HepG2 (cell line): Measurements from ENCODE around the gene AGAP3. TPM values are rescaled to one million over a fixed set of nuclear protein-coding genes. Genes with fewer than 3 reads are reported as not detected.
A peak's percentile ranks its signal among the peaks of the same experiment; 100 is the strongest.

Experiments
- ATAC-seq: fragments of 200-7000 bp; cut with Tn5 transposase; 3 replicates; pipeline ENCODE4 v1.9.1; 2020; ENCODE audit warnings: mild to moderate bottlenecking, moderate library complexity
- BruUV-seq: library from RNA; stranded (reverse); fragments of 400-500 nt; replicated peaks from 2 replicates; lab custom pipeline; 2021; lab: Mats Ljungman, UMichigan
- CTCF ChIA-PET: fragments of 300-600 bp; formaldehyde crosslinking; extraction: SDS; loops from one replicate; lab custom pipeline; 2021; ENCODE audit warnings: low total read pairs, inconsistent platforms, low intra/inter-chr PET ratio; lab: Yijun Ruan, JAX
- POLR2A ChIA-PET: fragments of 350-600 bp; sonication (Branson Sonifier 250); formaldehyde crosslinking; loops from one replicate; lab custom pipeline; 2020; ENCODE audit warnings: antibody characterized with exemption, inconsistent platforms; lab: Yijun Ruan, JAX
- DNase-seq: peaks from one replicate; pipeline ENCODE4 v3.0.0-alpha.2; 2015; ENCODE audit warnings: low spot score
- FAIRE-seq: peaks from 3 replicates; lab custom pipeline; 2011; peaks lifted over from hg19 to GRCh38; lab: Jason Lieb, UNC
- H2AFZ ChIP-seq: one replicate; pipeline ENCODE4 v1.6.1; 2011; ENCODE audit warnings: low read length, inconsistent platforms
- H3K27ac ChIP-seq: fragments of 300-600 bp; 3 replicates; pipeline ENCODE4 v1.8.0; 2011; ENCODE audit warnings: mixed run types, mild to moderate bottlenecking, mixed read lengths, low read length, inconsistent platforms; ENCODE audit not compliant: insufficient read depth; ENCODE audit errors: extremely low read length
- H3K27me3 ChIP-seq, 2 experiments: fragments of 200-600 bp in 1 of 2; 2 replicates in 1 of 2; 3 replicates in 1 of 2; pipeline versions ENCODE4 v1.6.0 to v1.8.0; 2011; ENCODE audit warnings: low read length in 2 of 2, mild to moderate bottlenecking in 2 of 2, moderate library complexity in 2 of 2, inconsistent platforms in 1 of 2; ENCODE audit not compliant: insufficient read depth in 2 of 2, control insufficient read depth in 1 of 2
- H3K36me3 ChIP-seq, 2 experiments: fragments of 200-600 bp in 1 of 2; replicated peaks in 1 of 2; 2 replicates in 1 of 2; 3 replicates in 1 of 2; pipeline versions ENCODE4 v1.5.1 to v1.8.0; 2011; ENCODE audit warnings: low read length in 2 of 2, inconsistent platforms in 1 of 2; ENCODE audit not compliant: insufficient read depth in 2 of 2, control insufficient read depth in 1 of 2
- H3K4me1 ChIP-seq: 2 replicates; pipeline ENCODE4 v1.5.1; 2012; ENCODE audit warnings: low read length, inconsistent platforms; ENCODE audit not compliant: insufficient read depth
- H3K4me2 ChIP-seq: 2 replicates; pipeline ENCODE4 v1.6.0; 2011; ENCODE audit warnings: low read depth, low read length, inconsistent platforms
- H3K4me3 ChIP-seq, 3 experiments: fragments of 200-600 bp in 1 of 3; sonication (generic), shearing (Covaris generic) in 1 of 3; replicated peaks in 1 of 3; 2 replicates each; pipeline ENCODE4 v1.5.1; 2011 to 2016; ENCODE audit warnings: low read length in 3 of 3, inconsistent platforms in 2 of 3, low read depth in 2 of 3, mild to moderate bottlenecking in 2 of 3, control low read depth in 1 of 3, mixed read lengths in 1 of 3; ENCODE audit not compliant: insufficient read depth in 1 of 3
- H3K79me2 ChIP-seq: one replicate; pipeline ENCODE4 v1.6.1; 2011; ENCODE audit warnings: low read length, inconsistent platforms; ENCODE audit not compliant: insufficient read depth
- H3K9ac ChIP-seq: 2 replicates; pipeline ENCODE4 v1.6.0; 2011; ENCODE audit warnings: mild to moderate bottlenecking, low read depth, low read length, inconsistent platforms; ENCODE audit not compliant: insufficient read depth
- H3K9me3 ChIP-seq: 2 replicates; pipeline ENCODE4 v1.5.1; 2012; ENCODE audit warnings: mild to moderate bottlenecking, low read length
- H4K20me1 ChIP-seq: 2 replicates; pipeline ENCODE4 v1.6.0; 2011; ENCODE audit warnings: inconsistent platforms, mild to moderate bottlenecking, low read length, moderate library complexity; ENCODE audit not compliant: insufficient read depth
- AKAP8 ChIP-seq: sonication (generic); formaldehyde crosslinking; IDR thresholded peaks from 2 replicates; pipeline ENCODE4 v1.5.1; 2020; ENCODE audit warnings: mild to moderate bottlenecking, missing genetic modification reagents
- CEBPB ChIP-seq: IDR thresholded peaks from 2 replicates; pipeline ENCODE4 v1.6.1; 2011; ENCODE audit warnings: low read depth, low read length, improper control_type of control experiment, borderline replicate concordance
- FOXJ3 ChIP-seq: sonication (generic); formaldehyde crosslinking; IDR thresholded peaks from 2 replicates; pipeline ENCODE4 v1.4.0; 2020; ENCODE audit warnings: missing genetic modification reagents, mild to moderate bottlenecking, borderline replicate concordance
- GFI1 ChIP-seq: sonication (generic); formaldehyde crosslinking; IDR thresholded peaks from 2 replicates; pipeline ENCODE4 v1.5.0; 2020; ENCODE audit warnings: missing genetic modification reagents, mild to moderate bottlenecking, borderline replicate concordance
- HNRNPUL1 ChIP-seq: fragments of 200-400 bp; formaldehyde crosslinking; IDR thresholded peaks from 2 replicates; pipeline ENCODE4 v1.6.1; 2017; ENCODE audit warnings: low read depth, mild to moderate bottlenecking, low read length, moderate library complexity
- IKZF4 ChIP-seq: sonication (generic); formaldehyde crosslinking; IDR thresholded peaks from 2 replicates; pipeline ENCODE4 v1.5.1; 2020; ENCODE audit warnings: borderline replicate concordance, mild to moderate bottlenecking, low read depth, missing genetic modification reagents; ENCODE audit errors: not compliant biosample characterization
- MLLT10 ChIP-seq: sonication (generic); formaldehyde crosslinking; IDR thresholded peaks from 2 replicates; pipeline ENCODE4 v1.4.0; 2020; ENCODE audit warnings: missing genetic modification reagents
- NCOR1 ChIP-seq: fragments of 200-600 bp; sonication (generic); IDR thresholded peaks from 2 replicates; pipeline ENCODE4 v1.7.0; 2017; ENCODE audit warnings: antibody characterized with exemption, low read length, borderline replicate concordance
- RBM22 ChIP-seq: fragments of 200-400 bp; formaldehyde crosslinking; optimal IDR thresholded peaks from 2 replicates; pipeline ENCODE3; 2017; ENCODE audit warnings: mild to moderate bottlenecking, low read length, moderate library complexity
- SP2 ChIP-seq: sonication (generic); formaldehyde crosslinking; IDR thresholded peaks from 2 replicates; pipeline ENCODE4 v1.5.1; 2020; ENCODE audit warnings: mild to moderate bottlenecking, missing genetic modification reagents
- TARDBP ChIP-seq: sonication (generic); formaldehyde crosslinking; IDR thresholded peaks from 2 replicates; pipeline ENCODE4 v1.8.0; 2022; ENCODE audit warnings: mild to moderate bottlenecking, missing genetic modification reagents
- ZBTB7B ChIP-seq: sonication (generic); formaldehyde crosslinking; IDR thresholded peaks from 2 replicates; pipeline ENCODE4 v1.4.0; 2020; ENCODE audit warnings: missing genetic modification reagents
- ZKSCAN5 ChIP-seq: sonication (generic); formaldehyde crosslinking; IDR thresholded peaks from 2 replicates; pipeline ENCODE4 v1.5.1; 2020; ENCODE audit warnings: mild to moderate bottlenecking, missing genetic modification reagents
- ZNF343 ChIP-seq: sonication (generic); formaldehyde crosslinking; IDR thresholded peaks from 2 replicates; pipeline ENCODE4 v1.4.0; 2020; ENCODE audit warnings: mild to moderate bottlenecking, missing genetic modification reagents
- ZNF563 ChIP-seq: sonication (generic); formaldehyde crosslinking; IDR thresholded peaks from 2 replicates; pipeline ENCODE4 v1.8.0; 2022; ENCODE audit warnings: mild to moderate bottlenecking, moderate library complexity, missing genetic modification reagents
- ZNF839 ChIP-seq: sonication (generic); formaldehyde crosslinking; IDR thresholded peaks from 2 replicates; pipeline ENCODE4 v1.4.0; 2020; ENCODE audit warnings: missing genetic modification reagents, mild to moderate bottlenecking, borderline replicate concordance
- WGBS: methylation state at CpG from one replicate; pipeline ENCODE4 v1.1.6; 2017; ENCODE audit warnings: low lambda C conversion rate; 5-methylcytosine and 5-hydroxymethylcytosine counted together
- in situ Hi-C: cut with HindIII; loops from 2 replicates; pipeline ENCODE4 v1.10.0; 2017; ENCODE audit warnings: low pct_unique_long_range_greater_than_20kb; ENCODE audit not compliant: extremely low pct_ligation_motif_present
- intact Hi-C: fragments of 100-400 bp; cut with micrococcal nuclease; formaldehyde crosslinking; loops from one replicate; pipeline ENCODE4 v1.10.0; 2022; ENCODE audit not compliant: unreplicated experiment
- polyA plus RNA-seq, 8 experiments: library from polyadenylated mRNA; depleted of rRNA in 3 of 8; stranded (reverse) in 7 of 8; unstranded in 1 of 8; fragments of >200 nt; fragmentation: Illumina TruSeq in 4 of 8; extraction: Trizol in 4 of 8; gene quantifications; 2 replicates each; pipeline versions ENCODE4 v1.2.1 to v1.2.3, GENCODE V29; 2011 to 2016; ENCODE audit warnings: low read depth in 4 of 8, missing spikeins in 1 of 8, mixed read lengths in 1 of 8; ENCODE audit not compliant: insufficient read depth in 1 of 8
- total RNA-seq, 5 experiments: library from RNA; depleted of rRNA; stranded (reverse); fragments of >200 nt; fragmentation: Illumina TruSeq; extraction: Trizol; gene quantifications; 2 replicates each; pipeline ENCODE4 v1.2.3, GENCODE V29; 2016; ENCODE audit warnings: low read depth in 1 of 5
- TF ChIP-seq, protein P1 (sequence below): sonication (generic); formaldehyde crosslinking; IDR thresholded peaks from 2 replicates; pipeline ENCODE4 v1.5.0; 2020; ENCODE audit warnings: missing genetic modification reagents
- TF ChIP-seq, protein P2 (sequence below): sonication (generic); formaldehyde crosslinking; IDR thresholded peaks from 2 replicates; pipeline ENCODE4 v1.4.0; 2020; ENCODE audit warnings: low read depth, mild to moderate bottlenecking, missing genetic modification reagents
- TF ChIP-seq, protein P3 (sequence below): sonication (generic); formaldehyde crosslinking; IDR thresholded peaks from 2 replicates; pipeline ENCODE4 v1.8.0; 2022; ENCODE audit warnings: missing genetic modification reagents, mild to moderate bottlenecking, borderline replicate concordance
- TF ChIP-seq, protein P4 (sequence below): IDR thresholded peaks from 2 replicates; pipeline ENCODE4 v1.6.1; 2016

Gene AGAP3
- total and polyA plus RNA-seq, 2 of the 13 experiments (the other 11 are each of a cell fraction or from before 2014, with no cell fraction given): 31.3 to 61.4 TPM

DNA sequence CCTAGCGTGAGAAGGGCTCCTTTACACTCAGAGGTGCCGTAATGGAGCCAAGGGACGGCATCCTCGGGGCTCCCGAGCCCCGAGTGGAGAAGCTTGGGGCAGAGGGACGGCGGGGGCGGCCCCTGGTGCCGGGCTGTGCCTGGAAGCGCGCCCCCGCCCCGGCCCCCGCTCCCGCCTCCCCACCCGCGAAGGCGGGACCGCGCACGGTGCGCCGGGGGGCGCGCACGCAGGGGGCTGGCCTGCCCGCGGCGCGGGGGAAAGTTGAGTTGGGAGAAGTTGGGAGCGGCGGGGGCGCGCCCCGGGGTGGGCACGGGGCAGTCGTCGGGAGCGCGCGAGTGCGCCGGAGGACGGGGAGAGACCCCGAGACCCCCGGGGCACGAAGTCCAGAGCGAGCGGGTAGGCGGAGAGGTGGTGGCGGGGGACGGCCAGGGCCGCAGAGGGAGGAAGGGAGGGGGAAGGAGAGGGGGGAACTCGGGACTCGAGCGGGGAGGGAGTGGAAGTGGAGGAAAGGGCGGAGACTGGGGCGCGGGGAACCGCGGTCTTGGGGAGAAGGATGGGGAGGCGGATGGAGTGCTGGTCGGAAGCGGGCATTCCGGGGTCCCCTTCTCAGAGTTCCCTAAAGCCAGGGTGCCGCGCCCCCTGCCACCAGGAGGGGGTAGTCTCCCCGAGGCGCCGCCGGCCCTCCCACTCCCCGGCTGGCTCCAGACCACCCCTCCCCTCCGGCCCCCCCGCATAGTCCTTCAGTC is 26.7 kb upstream of the AGAP3 start, which contains the start of gene SLC4A2:
TSS of gene SLC4A2 (plus strand) at position 223 of the 746 bp plus-strand sequence. CDS start 2,399 bp downstream, outside the sequence.
- DNase-seq: peak; percentile 50
- peak within 1 kb of the TSS; percentile 69 to 92 (median 90) for H3K4me3 ChIP-seq
- POLR2A ChIA-PET: interaction anchor here (1.2 to 2.0 kb wide), 5 partner anchors 17 to 26 kb away, joined by 3 to 8 read pairs (median 6); partner anchors contain the start of genes AGAP3, FASTK and TMUB1
- peak within 1 kb of the TSS; percentile 98 for H3K4me2 ChIP-seq
- H3K4me1 ChIP-seq: peaks cover 51% of the 10 kb centered on the region
- no peak within 1 kb of the TSS for H2AFZ ChIP-seq
- H3K27ac ChIP-seq: peak within 1 kb of the TSS; percentile 86
- CTCF ChIA-PET: interaction anchor here (0.8 kb wide), 1 partner anchor 51 kb away, joined by 3 read pairs; no protein-coding TSS in a partner anchor
- intact Hi-C loops: loop anchor here (2.0 kb wide), 2 partner anchors 27 to 51 kb away; partner anchors contain the start of gene AGAP3
- H3K9me3 ChIP-seq: no peaks in the 10 kb centered on the region
- BruUV-seq: no TSS peak
- H3K27me3 ChIP-seq: no peaks in the 10 kb centered on the region; a peak in 1 of 5 replicates
- FAIRE-seq: no peak
- peak within 1 kb of the TSS; percentile 87 for H3K9ac ChIP-seq
- H3K79me2 ChIP-seq: peaks cover 16% of the 10 kb centered on the region
- 0 out of 3 replicates have a peak, but pooled peaks have one; percentile 2 for ATAC-seq
- H4K20me1 ChIP-seq: peaks cover 4% of the 10 kb centered on the region; the same call in 1 of the 2 replicates
- in situ Hi-C loops: no loop called here
- peaks cover 0 to 3% of the 10 kb centered on the region in 2 experiments; a peak in 1 of 5 replicates for H3K36me3 ChIP-seq
- WGBS: under 1% methylated on average over 33 of the region's 75 CpGs
- TF ChIP-seq ZKSCAN5 (CRISPR knock-in tag): no peak
- TF ChIP-seq HNRNPUL1: no peak
- TF ChIP-seq GFI1: no peak
- TF ChIP-seq, protein P1, sequence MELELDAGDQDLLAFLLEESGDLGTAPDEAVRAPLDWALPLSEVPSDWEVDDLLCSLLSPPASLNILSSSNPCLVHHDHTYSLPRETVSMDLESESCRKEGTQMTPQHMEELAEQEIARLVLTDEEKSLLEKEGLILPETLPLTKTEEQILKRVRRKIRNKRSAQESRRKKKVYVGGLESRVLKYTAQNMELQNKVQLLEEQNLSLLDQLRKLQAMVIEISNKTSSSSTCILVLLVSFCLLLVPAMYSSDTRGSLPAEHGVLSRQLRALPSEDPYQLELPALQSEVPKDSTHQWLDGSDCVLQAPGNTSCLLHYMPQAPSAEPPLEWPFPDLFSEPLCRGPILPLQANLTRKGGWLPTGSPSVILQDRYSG (CRISPR knock-in tag): no peak
- no peak for TF ChIP-seq MLLT10 (CRISPR knock-in tag)
- TF ChIP-seq, protein P2, sequence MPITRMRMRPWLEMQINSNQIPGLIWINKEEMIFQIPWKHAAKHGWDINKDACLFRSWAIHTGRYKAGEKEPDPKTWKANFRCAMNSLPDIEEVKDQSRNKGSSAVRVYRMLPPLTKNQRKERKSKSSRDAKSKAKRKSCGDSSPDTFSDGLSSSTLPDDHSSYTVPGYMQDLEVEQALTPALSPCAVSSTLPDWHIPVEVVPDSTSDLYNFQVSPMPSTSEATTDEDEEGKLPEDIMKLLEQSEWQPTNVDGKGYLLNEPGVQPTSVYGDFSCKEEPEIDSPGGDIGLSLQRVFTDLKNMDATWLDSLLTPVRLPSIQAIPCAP (CRISPR knock-in tag): no peak
- no peak for TF ChIP-seq IKZF4
- TF ChIP-seq CEBPB: no peak
- peak; percentile 8; the same call in 1 of the 2 replicates for TF ChIP-seq ZNF563 (CRISPR knock-in tag)
- TF ChIP-seq SP2: peak; percentile 26; the same call in 1 of the 2 replicates
- TF ChIP-seq, protein P3, sequence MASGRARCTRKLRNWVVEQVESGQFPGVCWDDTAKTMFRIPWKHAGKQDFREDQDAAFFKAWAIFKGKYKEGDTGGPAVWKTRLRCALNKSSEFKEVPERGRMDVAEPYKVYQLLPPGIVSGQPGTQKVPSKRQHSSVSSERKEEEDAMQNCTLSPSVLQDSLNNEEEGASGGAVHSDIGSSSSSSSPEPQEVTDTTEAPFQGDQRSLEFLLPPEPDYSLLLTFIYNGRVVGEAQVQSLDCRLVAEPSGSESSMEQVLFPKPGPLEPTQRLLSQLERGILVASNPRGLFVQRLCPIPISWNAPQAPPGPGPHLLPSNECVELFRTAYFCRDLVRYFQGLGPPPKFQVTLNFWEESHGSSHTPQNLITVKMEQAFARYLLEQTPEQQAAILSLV (CRISPR knock-in tag): 0 out of 2 replicates have a peak, but pooled peaks have one; percentile 0
- no peak for TF ChIP-seq ZNF343 (CRISPR knock-in tag)
- TF ChIP-seq FOXJ3: no peak
- no peak for TF ChIP-seq RBM22
- no peak for TF ChIP-seq NCOR1
- 0 out of 2 replicates have a peak, but pooled peaks have one; percentile 30 for TF ChIP-seq TARDBP
- TF ChIP-seq ZNF839: no peak
- TF ChIP-seq, protein P4, sequence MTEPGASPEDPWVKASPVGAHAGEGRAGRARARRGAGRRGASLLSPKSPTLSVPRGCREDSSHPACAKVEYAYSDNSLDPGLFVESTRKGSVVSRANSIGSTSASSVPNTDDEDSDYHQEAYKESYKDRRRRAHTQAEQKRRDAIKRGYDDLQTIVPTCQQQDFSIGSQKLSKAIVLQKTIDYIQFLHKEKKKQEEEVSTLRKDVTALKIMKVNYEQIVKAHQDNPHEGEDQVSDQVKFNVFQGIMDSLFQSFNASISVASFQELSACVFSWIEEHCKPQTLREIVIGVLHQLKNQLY (CRISPR knock-in tag): no peak
- peak; percentile 22; the same call in 1 of the 2 replicates for TF ChIP-seq ZBTB7B (CRISPR knock-in tag)
- peak; percentile 45; the same call in 1 of the 2 replicates for TF ChIP-seq AKAP8 (CRISPR knock-in tag)
